ENCODE results near the gene KIF6.

DNA sequence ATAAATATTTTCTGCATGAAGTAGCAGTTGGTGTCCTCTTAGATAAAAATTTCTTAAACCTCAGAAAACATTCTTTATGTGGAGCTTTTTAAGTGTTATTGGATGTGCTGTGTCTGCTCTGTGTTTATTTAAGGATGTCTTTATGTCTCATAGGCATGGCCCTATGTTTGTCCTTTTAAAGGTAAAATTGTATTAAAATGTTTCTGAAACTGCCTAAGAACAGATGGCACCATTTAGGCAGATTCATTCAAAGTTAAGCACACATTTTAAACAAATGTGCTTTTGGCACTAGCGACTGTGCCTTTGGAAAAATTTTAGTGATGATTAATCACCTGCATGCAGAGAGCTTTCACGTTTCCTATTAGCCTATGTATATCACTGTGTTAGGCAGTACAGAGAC is 125.2 kb downstream of the KIF6 start:
- no peak for TF ChIP-seq ARNT (IDR thresholded peaks at IDR 0.05)
- TF ChIP-seq SP1 (IDR thresholded peaks at IDR 0.05), result no peak
- no peak for TF ChIP-seq NFRKB (IDR thresholded peaks at IDR 0.05)
- no peak for TF ChIP-seq FOXM1 (IDR thresholded peaks at IDR 0.05; ENCODE audit: borderline replicate concordance)
- TF ChIP-seq SUZ12 (IDR thresholded peaks at IDR 0.05), result no peak
